GM21526 (cell line): ENCODE results near the gene CPNE2.

Experiments
- ATAC-seq: cut with Tn5 transposase; IDR thresholded peaks from one replicate; pipeline ENCODE4 v1.9.1; 2021; ENCODE audit warnings: moderate library complexity; ENCODE audit not compliant: unreplicated experiment, low FRiP score

CPNE2 gene

GRCh38 chr16:57140931-57141668, 48.7 kb downstream of the CPNE2 start:
- ATAC-seq = no peak

GRCh38 chr16:57141822-57142631, 49.6 kb downstream of the CPNE2 start:
- ATAC-seq = no peak

- no peak for ATAC-seq
These were observed 51.0 kb downstream of the CPNE2 start for GRCh38 chr16:57143149-57143921.

DNA sequence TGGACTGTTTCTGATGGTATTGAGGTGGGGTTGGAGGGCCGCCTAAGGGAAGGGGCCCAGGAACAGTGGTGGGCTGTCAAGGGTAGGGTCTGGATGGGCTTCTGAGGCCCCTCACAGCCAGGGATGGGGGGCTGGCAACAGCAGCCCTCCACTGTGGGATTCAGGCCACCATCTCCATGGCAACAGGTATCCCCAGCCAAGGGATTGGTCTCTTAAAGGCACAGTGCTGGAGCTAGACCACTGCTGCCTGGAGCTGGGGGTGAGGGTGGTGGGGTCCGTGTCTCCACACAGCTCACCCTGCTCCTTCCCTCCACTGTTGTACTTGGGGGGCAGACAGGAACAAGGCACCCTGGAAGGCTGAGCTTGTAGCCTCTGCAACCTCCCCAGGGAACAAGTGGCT, 51.6 kb downstream of the CPNE2 start:
- ATAC-seq = no peak

DNA sequence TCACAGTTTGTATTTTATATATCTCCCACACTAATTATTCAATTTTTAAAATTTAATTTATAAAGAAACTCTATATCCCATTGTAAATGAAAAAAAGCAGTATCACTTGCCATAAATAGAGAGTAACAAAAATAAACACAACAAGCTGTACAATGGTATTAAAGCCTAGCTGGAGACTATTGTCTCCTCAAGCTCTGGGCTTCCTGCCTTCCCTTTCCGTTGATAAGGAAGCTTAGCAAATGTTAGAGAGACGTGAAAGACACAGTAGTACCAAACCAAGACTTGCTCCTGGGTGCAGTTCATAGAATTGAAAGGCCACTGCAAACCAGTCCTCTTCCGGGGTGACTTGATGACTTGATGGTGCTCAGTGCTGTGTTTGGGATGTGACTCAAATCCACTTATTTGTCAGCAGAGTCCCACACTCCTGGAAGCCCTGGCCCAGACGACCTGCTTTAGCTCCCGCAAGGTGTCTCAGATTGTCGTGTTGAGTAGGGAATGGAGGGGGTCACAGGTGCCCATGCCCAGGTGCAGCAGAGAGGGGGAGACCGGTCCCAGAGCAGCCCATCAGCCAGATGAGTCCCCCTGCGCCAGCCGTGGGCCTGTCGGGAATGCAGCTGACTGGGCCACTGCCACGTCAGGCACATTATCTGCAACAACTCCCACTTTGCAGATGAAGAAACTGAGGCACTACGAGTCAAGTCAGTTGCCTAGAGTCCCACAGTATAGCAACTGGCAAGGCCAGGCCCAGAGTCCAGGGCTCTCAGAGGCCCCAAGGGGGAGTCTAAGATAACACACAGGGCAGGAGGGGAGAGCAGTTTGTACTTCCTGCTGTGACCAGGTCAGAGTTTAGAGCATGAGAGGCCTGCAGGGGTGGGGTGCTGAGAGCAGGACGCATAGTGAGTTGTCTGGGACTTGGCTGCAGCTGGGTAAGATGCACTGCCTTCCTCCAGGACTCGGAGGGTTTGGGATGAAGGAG, 53.0 kb downstream of the CPNE2 start:
- no peak for ATAC-seq

- ATAC-seq = no peak
These were observed 53.8 kb downstream of the CPNE2 start for GRCh38 chr16:57146040-57146647.

DNA sequence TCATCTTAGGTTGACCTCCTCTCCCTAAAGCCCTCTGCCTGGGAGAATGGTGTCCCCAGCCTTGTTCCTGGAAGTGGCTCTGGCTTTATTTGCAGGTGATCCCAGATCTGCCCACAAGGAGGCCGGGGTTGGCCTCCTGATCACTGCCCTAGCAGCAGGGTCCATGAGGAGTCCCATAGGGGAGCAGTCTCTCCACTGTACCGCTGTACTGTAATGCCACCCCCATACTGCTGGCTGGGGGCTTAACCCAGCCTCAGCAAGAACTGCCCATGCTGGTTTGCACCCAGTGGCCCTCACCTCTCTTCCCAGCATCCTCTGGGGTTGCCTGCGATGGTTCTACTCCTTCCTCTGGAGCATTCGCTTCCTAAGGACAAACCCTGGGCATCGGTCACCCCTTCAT, 54.4 kb downstream of the CPNE2 start:
- ATAC-seq = no peak

- no peak for ATAC-seq
These were observed 55.2 kb downstream of the CPNE2 start for GRCh38 chr16:57147381-57148221.

GRCh38 chr16:57148481-57148880, 56.1 kb downstream of the CPNE2 start:
- no peak for ATAC-seq

DNA sequence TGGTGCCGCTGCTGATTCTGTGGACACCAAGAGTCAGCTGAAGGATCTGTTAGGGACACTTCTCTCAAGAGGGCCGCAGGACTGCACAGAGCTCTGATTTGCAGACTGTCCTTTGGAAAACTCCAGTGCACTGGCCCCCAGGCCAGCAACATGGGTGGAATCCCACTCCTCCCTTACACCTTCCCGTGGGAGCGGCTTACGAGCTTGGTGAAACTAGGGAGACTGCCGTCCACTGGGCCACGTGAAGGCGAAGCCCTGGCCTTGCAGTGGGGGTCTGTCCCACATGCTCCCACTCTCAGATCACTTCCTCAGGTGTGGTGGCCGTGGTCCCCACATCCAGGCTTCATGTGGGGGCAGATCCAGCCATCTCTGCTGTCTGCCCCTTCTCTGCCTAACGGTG, 57.0 kb downstream of the CPNE2 start:
- ATAC-seq = no peak

GRCh38 chr16:57150682-57151330, 58.4 kb downstream of the CPNE2 start:
- ATAC-seq = no peak

GRCh38 chr16:57151369-57151768, 59.0 kb downstream of the CPNE2 start:
- ATAC-seq = no peak

DNA sequence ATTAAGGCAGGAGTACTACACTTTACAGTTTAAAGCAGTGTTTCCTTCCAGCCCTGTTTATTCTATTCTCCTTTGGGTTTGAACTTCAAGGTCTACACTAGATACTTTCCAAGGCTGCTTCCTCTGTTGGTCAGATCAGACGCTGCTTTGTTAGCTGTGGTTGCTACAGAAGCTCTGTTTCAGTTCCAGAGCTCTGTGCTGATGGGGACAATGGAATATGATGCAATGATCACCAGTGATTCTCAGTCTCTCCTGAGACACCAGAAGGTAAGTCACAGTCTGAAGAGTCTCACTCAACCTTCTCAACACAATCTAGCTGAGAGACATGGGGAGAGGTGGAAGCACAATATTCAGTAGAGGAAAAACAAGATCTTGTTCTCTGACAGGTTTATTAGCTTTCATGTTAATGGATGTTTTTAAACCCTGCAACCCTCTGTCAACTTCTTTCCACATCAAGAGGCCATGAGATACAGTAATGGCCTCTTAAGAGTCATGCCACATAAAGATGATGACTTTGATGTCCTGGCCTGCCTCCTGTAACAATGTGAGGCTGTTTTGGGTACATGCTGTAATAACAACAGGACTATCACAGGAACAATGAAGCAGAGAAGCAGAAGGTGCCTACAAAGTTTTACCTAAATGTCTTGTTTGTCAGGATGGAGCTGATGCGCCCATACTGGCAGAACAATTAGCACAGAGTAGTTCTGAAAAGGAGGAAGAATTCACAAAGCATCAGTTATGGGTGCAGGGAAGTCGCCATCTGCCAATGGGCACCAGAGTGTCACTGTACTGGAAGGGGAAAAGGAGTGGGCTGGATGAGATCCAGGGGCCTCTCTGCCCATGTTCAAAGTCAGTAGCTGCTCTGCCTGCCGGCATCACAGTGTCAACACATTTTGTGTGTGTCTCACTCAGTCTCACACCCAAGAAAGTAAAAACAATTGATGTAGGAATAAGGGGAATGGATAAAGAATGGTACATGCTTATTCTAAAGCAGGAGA, 60.0 kb downstream of the CPNE2 start:
- no peak for ATAC-seq

DNA sequence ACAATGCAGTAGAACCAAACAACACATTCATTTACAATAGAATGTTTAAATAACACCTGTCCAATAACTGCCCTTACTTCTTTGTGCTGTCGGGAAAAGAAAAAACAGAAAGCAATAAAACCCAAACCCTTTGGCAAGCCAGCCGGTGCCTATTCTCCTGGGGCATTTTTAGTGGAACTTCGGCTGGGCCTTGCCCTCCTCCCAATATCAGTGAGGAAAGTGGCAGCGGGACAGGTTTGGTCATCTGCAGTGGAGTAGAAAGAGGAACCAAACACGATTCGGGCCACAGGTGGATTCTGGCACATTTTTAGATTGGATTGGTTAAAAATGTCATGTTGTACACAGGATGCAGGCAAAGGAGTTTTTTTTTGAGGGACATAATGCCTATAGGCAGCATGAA, 61.5 kb downstream of the CPNE2 start:
- no peak for ATAC-seq

DNA sequence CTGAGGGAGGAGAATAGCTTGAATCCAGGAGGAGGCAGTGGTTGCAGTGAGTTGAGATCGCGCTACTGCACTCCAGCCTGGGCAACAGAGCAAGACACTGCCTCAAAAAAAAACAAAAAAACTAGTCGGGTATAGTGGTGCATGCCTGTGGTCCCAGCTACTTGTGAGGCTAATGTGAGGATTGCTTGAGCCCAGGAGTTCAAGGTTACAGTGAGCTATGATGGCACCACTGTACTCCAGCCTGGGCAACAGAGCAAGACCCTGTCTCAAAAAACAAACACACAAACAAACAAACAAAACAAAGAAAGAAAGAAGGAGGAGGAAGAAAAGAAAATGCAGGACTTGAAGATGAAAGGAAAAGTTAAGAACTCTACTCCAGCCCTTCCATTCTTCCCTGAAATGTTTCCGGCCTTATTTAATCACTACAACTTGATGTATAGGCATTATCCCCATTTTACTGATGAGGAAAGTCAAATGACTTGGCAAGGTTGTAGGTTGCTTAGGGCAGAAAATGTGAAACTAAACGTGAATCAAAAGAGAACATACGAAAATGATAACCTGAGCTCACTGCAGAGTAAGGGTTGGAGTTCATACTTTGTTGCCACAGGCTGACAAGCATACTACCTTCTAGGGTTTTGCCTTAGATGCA, 63.4 kb downstream of the CPNE2 start:
- ATAC-seq = no peak

- ATAC-seq = no peak
These were observed 63.9 kb downstream of the CPNE2 start for GRCh38 chr16:57156351-57156703.

- ATAC-seq = no peak
These were observed 65.2 kb downstream of the CPNE2 start for GRCh38 chr16:57157533-57157932.
